Fibroblast of the aortic adventitia (primary cell): ENCODE measurements around the gene OSBPL9. TPM values are rescaled to one million over a fixed set of nuclear protein-coding genes. Genes with fewer than 3 reads are reported as not detected.
A peak's percentile ranks its signal among the peaks of the same experiment; 100 is the strongest.

ENCODE experiments used
- DNase-seq: peaks from one replicate; pipeline ENCODE4 v3.0.0-alpha.2; 2010; ENCODE audit warnings: low read depth
- H3K4me3 ChIP-seq: 2 replicates; pipeline ENCODE4 v1.5.1; 2011; ENCODE audit warnings: low read depth, mild to moderate bottlenecking, control low read depth, low read length, moderate library complexity
- CTCF ChIP-seq: IDR thresholded peaks from 2 replicates; pipeline ENCODE4 v1.5.1; 2011; ENCODE audit warnings: mild to moderate bottlenecking, low read length, control low read depth, inconsistent platforms; ENCODE audit not compliant: insufficient read depth
- total RNA-seq: library from RNA; depleted of rRNA; stranded (reverse); fragments of >200 nt; gene quantifications from 2 replicates; pipeline ENCODE4 v1.2.3, GENCODE V29; 2012; ENCODE audit warnings: low replicate concordance

The OSBPL9 gene
- total RNA-seq, 1 donor = 52.7 TPM

- no peak for TF ChIP-seq CTCF
- no peak for DNase-seq
- H3K4me3 ChIP-seq = no peak overlapping the region
These were observed 52.9 kb downstream of the OSBPL9 start for GRCh38 chr1:51669816-51670215.

GRCh38 chr1:51671527-51672325 is 54.8 kb downstream of the OSBPL9 start:
- DNase-seq = peak; percentile 65
- H3K4me3 ChIP-seq = no peak overlapping the region
- TF ChIP-seq CTCF = no peak

GRCh38 chr1:51673279-51673678 is 56.4 kb downstream of the OSBPL9 start:
- no peak for TF ChIP-seq CTCF
- DNase-seq = no peak
- no peak overlapping the region for H3K4me3 ChIP-seq

- TF ChIP-seq CTCF = no peak
- DNase-seq = no peak
- no peak overlapping the region for H3K4me3 ChIP-seq
These were observed 58.4 kb downstream of the OSBPL9 start for GRCh38 chr1:51675177-51675780.

- DNase-seq = no peak
- no peak for TF ChIP-seq CTCF
- no peak overlapping the region for H3K4me3 ChIP-seq
These were observed 62.5 kb downstream of the OSBPL9 start for GRCh38 chr1:51679435-51679834.

GRCh38 chr1:51684776-51685175 is 67.9 kb downstream of the OSBPL9 start:
- no peak for TF ChIP-seq CTCF
- no peak for DNase-seq

More at GRCh38 chr1:51684776-51685175, 67.9 kb downstream of the OSBPL9 start:
- H3K4me3 ChIP-seq = no peak overlapping the region
